AG10803 (cell line): ENCODE measurements around the gene DCAF6.

Experiments
- DNase-seq: peaks from one replicate; pipeline ENCODE4 v3.0.0; 2010; ENCODE audit warnings: low read depth
- H3K4me3 ChIP-seq: 2 replicates; pipeline ENCODE4 v1.5.1; 2011; ENCODE audit warnings: mild to moderate bottlenecking, low read length, control low read depth
- CTCF ChIP-seq: conservative IDR thresholded peaks from 2 replicates; pipeline ENCODE4 v1.5.1; 2011; ENCODE audit warnings: mild to moderate bottlenecking, low read length, control low read depth, inconsistent platforms

DCAF6 gene

GRCh38 chr1:168125051-168125450 lies 188.6 kb downstream of the DCAF6 start:
- DNase-seq, result no peak

More at GRCh38 chr1:168125051-168125450, 188.6 kb downstream of the DCAF6 start:
- no peak overlapping the region for H3K4me3 ChIP-seq
- no peak for TF ChIP-seq CTCF
